Right ventricle myocardium inferior (tissue), 1 donor: ENCODE results near the gene ZNHIT3. TPM values are rescaled to one million over a fixed set of nuclear protein-coding genes. Genes with fewer than 3 reads are reported as not detected.
"Not testable (repeated sequence)": the region's sequence is repeated elsewhere in the genome, so short reads cannot be mapped to it uniquely, and the experiment has no call there.

Source experiments
- ATAC-seq: fragments of 200-7000 bp; cut with Tn5 transposase; one replicate; pipeline ENCODE4 v1.9.1; 2020; ENCODE audit warnings: mild to moderate bottlenecking, moderate library complexity
- DNase-seq: peaks from one replicate; pipeline ENCODE4 v3.0.0; 2021; ENCODE audit errors: missing footprints
- intact Hi-C: fragments of 100-400 bp; cut with DNase I; formaldehyde crosslinking; loops from one replicate; pipeline ENCODE4 v1.11.0; 2022
- long read RNA-seq: library from polyadenylated mRNA; unstranded; transcript quantifications from one replicate; pipeline ENCODE4 v2.0.0, GENCODE V29; 2021
- total RNA-seq: library from RNA; stranded (reverse); fragmentation: NEBNext Ultra II Directional; extraction: Animal tissue kit (Norgen Biotek cat#: 25700); gene quantifications from one replicate; pipeline ENCODE4 v1.2.1, GENCODE V29; 2021
- donor health status: DM: no; HTN: yes; CAD: no; lungs with severe emphysema.

Gene ZNHIT3
- total RNA-seq: 21.3 TPM
- long read RNA-seq, transcript ZNHIT3-204 (5 exons, 951 nt): major isoform, 5 of 6 reads
- long read RNA-seq, partial matches to known transcripts: 0 of 6 reads
- long read RNA-seq, other reads (novel, unspliced or antisense): 0 of 6 reads

GRCh38 chr17:36486204-36487194, at the start of gene ZNHIT3:
Gene ZNHIT3, plus strand, starts transcription at chr17:36486681. Its CDS starts 19 bp downstream, at chr17:36486700.
- intact Hi-C loops: loop anchor here (2.0 to 5.0 kb wide), 2 partner anchors 46 to 58 kb away; partner anchors contain the start of genes GGNBP2, MYO19 and PIGW
- ATAC-seq (peak; percentile 93), DNase-seq (peak; percentile 96)

GRCh38 chr17:36441792-36442191, 44.7 kb upstream of the ZNHIT3 start:
- intact Hi-C loops, DNase-seq, ATAC-seq: not testable (repeated sequence)

GRCh38 chr17:36443777-36444176, 42.7 kb upstream of the ZNHIT3 start:
- intact Hi-C loops: no loop called here
- ATAC-seq (no peak), DNase-seq (peak; percentile 16)

GRCh38 chr17:36449997-36450396, 36.5 kb upstream of the ZNHIT3 start:
- DNase-seq, intact Hi-C loops, ATAC-seq: not testable (repeated sequence)

GRCh38 chr17:36452888-36453287, 33.6 kb upstream of the ZNHIT3 start:
- intact Hi-C loops: not testable (repeated sequence)

GRCh38 chr17:36457701-36458100, 28.8 kb upstream of the ZNHIT3 start:
- DNase-seq, intact Hi-C loops, ATAC-seq: not testable (repeated sequence)

More at GRCh38 chr17:36452888-36453287, 33.6 kb upstream of the ZNHIT3 start:
- not testable (repeated sequence) for ATAC-seq, DNase-seq

- intact Hi-C loops: no loop called here
- ATAC-seq (no peak), DNase-seq (no peak)
Observed at GRCh38 chr17:36459045-36459444, 27.4 kb upstream of the ZNHIT3 start.

- no peak for DNase-seq
- intact Hi-C loops: no loop called here
- no peak for ATAC-seq
Observed at GRCh38 chr17:36459601-36460000, 26.9 kb upstream of the ZNHIT3 start.

- ATAC-seq: no peak
- no peak for DNase-seq
- intact Hi-C loops: no loop called here
Observed at GRCh38 chr17:36460265-36460937, 26.1 kb upstream of the ZNHIT3 start.

GRCh38 chr17:36461330-36462110, 25.0 kb upstream of the ZNHIT3 start:
- intact Hi-C loops: no loop called here
- no peak for ATAC-seq
- DNase-seq: no peak

GRCh38 chr17:36463916-36464764, 22.3 kb upstream of the ZNHIT3 start:
- DNase-seq (peak; percentile 77), ATAC-seq (peak; percentile 71)
- intact Hi-C loops: no loop called here

GRCh38 chr17:36464765-36465088, 21.8 kb upstream of the ZNHIT3 start:
- DNase-seq: no peak
- ATAC-seq: no peak
- intact Hi-C loops: no loop called here

- intact Hi-C loops: no loop called here
Observed at GRCh38 chr17:36468903-36469635, 17.4 kb upstream of the ZNHIT3 start.

GRCh38 chr17:36469733-36470132, 16.7 kb upstream of the ZNHIT3 start:
- DNase-seq (no peak), ATAC-seq (no peak)
- intact Hi-C loops: no loop called here

More at GRCh38 chr17:36468903-36469635, 17.4 kb upstream of the ZNHIT3 start:
- ATAC-seq (no peak), DNase-seq (no peak)

- intact Hi-C loops: no loop called here
- DNase-seq: no peak
- no peak for ATAC-seq
Observed at GRCh38 chr17:36470499-36470898, 16.0 kb upstream of the ZNHIT3 start.

- ATAC-seq (no peak), DNase-seq (no peak)
- intact Hi-C loops: no loop called here
Observed at GRCh38 chr17:36474571-36474970, 11.9 kb upstream of the ZNHIT3 start.

- ATAC-seq (no peak), DNase-seq (no peak)
- intact Hi-C loops: no loop called here
Observed at GRCh38 chr17:36475346-36475970, 11.0 kb upstream of the ZNHIT3 start.
